HG02642 (cell line): Measurements from ENCODE around the gene TESK2.
"Not testable (repeated sequence)": the region's sequence is repeated elsewhere in the genome, so short reads cannot be mapped to it uniquely, and the experiment has no call there.

Experiments used
- ATAC-seq: cut with Tn5 transposase; IDR thresholded peaks from one replicate; pipeline ENCODE4 v1.9.1; 2021; ENCODE audit warnings: mild to moderate bottlenecking; ENCODE audit not compliant: unreplicated experiment, poor library complexity

TESK2 gene, protein sequence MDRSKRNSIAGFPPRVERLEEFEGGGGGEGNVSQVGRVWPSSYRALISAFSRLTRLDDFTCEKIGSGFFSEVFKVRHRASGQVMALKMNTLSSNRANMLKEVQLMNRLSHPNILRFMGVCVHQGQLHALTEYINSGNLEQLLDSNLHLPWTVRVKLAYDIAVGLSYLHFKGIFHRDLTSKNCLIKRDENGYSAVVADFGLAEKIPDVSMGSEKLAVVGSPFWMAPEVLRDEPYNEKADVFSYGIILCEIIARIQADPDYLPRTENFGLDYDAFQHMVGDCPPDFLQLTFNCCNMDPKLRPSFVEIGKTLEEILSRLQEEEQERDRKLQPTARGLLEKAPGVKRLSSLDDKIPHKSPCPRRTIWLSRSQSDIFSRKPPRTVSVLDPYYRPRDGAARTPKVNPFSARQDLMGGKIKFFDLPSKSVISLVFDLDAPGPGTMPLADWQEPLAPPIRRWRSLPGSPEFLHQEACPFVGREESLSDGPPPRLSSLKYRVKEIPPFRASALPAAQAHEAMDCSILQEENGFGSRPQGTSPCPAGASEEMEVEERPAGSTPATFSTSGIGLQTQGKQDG

DNA sequence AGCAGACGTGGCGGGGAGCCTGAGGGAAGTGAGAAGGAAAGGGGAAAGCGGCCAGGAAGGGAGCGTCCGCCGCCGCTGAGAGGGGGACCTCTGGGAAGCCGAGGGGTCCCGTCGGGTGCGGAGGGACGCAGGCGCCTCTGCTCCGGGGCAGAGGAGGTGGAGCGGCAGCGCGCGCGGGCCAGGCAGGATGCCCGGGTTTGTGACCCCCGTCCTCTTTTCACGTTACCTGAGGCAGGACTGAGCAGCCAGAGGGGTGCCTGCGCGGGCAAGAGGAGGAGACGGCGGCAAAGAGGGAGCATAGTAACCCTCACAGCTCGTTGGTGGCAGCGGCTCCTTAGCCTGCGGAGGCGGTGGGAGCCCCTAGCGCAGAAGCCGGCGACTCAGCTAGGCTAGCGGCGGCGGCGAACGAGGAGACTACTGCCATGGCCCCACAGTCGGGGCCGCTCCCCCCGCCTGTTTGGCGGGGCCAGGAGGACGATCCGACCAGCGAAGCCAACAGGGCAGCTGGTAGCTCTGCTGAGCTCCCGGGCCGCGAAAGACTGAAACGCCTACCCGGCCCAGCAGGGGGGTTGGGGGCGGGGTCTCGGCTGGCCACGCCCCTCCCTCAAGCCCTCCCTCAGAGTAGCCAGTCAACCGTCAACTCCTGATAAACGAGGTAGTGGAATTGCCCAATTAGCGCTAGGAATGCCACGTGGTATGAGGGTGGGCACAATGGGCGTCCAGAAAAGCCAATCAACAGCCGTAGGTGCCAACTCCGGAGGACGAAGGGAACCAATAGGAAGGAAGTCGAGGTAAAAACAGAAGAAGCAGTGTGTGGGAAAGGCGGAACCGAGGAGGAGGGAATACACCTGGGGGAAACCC is at the start of gene TESK2:
TSS of gene TESK2 (minus strand) at position 538 of the 861 bp plus-strand sequence. CDS start 33,378 bp downstream, outside the sequence.
- ATAC-seq = peak; percentile 89

DNA sequence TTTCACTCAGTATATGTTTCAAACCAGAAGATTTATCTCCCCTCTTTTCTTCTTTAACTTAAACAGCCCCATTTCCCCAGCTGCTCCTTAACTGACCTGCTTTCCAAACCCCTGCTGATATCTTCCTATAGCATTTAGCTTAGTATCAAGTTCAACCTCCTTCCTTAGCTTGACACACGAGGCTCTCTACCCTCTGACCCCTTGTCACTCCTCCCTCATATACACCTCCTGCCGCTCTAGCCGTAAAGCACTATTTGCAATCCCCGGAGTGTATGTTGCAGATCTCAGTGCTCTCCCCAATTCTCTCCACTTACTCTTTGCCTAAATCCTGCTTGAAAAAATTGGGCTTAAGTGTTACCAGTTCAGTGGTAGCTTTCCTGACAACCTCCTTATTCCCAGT is 45.9 kb upstream of the TESK2 start:
- no peak for ATAC-seq

DNA sequence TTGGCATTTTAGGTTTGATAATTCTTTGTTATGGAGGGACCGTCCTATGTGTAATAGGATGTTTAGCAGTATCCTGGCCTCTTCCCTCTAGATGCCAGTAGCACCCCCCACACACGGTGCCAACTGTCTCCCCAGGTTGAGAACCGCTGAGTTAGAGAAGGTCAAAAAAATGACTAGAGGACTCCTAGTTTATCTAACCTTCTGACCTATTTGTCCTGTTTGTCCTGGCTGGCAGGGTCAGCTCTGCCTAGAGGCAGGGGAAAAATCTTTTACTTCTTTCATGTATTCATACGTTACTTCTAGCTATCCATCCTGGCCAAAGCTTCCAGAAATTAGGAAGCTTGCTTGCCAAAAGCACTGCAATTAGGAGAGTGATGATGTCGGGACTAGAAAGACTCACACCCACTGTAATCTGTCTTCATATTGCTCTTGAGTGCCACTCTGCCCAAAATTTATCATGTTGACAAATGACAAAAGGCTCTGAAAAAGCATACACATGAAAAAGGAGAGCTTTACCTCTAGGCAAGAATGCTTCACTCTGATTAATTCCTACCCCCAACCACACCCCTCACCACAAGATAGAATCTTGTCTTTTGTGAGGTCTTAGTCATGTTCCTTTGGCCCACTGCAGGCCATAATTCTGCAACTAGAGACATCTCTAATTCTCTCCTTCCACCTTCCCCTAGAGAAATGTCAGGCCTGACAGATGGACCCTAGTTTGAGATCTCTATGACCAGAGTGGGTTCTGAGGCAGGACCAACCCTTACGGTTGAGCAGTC is 45.2 kb upstream of the TESK2 start:
- no peak for ATAC-seq

DNA sequence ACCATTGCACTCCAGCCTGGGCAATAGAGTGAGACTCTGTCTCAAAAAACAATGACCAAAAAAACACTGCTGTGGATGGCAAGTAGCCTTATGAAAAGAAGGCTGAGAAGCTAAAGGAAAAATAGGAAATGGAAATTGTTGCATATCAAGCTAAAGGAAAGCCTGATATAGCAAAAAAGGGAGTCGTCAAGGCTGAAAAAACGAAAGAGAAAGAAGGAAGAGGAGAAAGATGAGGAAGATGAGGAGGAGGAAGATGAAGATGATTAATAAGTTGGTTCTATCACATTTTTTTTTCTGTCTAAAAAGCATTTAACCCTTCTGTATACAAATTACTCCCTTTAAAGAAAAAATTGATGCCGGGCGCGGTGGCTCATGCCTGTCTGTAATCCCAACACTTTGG is 40.9 kb upstream of the TESK2 start:
- no peak for ATAC-seq

DNA sequence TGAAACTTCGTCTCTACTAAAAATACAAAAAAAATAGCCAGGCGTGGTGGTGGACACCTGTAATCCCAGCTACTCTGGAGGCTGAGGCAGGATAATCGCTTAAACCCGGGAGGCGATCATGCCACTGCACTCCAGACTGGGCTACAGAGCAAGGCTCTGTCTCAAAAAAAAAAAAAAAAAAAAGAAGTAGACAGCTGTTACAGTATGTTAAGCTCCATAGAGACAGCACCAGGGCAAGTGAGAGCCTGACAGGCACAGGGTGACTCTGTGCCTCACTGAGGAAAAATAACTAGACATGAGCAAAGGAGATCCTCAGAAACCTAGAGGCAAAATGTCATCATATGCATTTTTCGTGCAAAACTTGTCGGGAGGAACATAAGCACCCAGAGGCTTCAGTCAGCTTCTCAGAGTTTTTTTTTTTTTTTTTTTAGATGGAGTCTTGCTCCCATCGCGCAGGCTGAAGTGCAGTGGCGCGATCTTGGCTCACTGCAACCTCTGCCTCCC is 39.7 kb upstream of the TESK2 start:
- no peak for ATAC-seq

DNA sequence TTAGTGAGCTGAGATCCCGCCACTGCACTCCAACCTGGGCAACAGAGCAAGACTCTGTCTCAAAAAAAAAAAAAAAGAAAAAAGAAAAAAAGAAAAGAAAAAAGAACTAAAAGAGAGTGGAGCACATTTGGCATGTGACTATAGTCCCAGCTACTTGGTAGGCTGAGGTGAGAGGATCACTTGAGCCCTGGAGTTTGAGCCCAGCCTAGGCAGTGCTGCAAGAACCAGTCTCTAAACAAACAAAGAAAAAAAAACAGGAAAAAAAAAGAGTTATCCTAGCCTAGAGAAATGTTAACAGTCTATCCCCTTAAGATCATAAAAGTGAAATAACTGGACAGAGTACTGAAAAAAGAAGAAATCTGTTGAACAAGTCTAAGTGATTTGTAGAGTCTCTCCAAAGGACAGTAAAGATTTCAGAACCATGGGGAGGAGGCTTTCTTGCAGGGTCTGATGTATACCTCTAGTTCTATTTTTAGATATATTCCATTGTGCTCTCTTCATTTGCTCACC is 35.2 kb upstream of the TESK2 start:
- ATAC-seq = no peak

DNA sequence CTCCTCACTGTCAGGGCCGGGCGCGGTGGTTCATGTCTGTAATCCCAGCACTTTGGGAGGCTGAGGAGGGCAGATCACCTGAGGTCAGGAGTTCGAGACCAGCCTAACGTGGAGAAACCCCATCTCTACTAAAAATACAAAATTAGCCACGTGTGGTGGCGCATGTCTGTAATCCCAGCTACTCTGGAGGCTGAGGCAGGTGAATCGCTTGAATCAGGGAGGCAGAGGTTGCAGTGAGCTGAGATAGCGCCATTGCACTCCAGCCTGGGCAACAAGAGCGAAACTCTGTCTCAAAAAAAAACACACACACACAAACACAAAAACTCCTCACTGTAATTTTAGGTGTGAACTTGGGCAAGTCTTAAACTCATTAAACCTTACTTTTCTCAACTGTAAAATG is 33.0 kb upstream of the TESK2 start:
- not testable (repeated sequence) for ATAC-seq

DNA sequence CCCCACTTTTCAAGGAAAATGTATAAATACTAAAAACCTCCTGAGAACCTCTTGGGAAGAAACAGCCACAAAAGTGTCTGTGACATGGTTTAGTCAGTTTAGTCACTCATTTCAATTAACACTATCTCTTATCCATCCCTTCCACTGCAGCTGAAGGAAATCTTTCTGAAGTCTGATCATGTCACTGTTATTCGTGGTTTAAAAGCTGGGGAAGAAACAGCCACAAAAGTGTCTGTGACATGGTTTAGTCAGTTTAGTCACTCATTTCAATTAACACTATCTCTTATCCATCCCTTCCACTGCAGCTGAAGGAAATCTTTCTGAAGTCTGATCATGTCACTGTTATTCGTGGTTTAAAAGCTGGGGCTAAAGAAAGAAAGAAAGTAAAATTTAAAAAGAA is 32.6 kb upstream of the TESK2 start:
- not testable (repeated sequence) for ATAC-seq

DNA sequence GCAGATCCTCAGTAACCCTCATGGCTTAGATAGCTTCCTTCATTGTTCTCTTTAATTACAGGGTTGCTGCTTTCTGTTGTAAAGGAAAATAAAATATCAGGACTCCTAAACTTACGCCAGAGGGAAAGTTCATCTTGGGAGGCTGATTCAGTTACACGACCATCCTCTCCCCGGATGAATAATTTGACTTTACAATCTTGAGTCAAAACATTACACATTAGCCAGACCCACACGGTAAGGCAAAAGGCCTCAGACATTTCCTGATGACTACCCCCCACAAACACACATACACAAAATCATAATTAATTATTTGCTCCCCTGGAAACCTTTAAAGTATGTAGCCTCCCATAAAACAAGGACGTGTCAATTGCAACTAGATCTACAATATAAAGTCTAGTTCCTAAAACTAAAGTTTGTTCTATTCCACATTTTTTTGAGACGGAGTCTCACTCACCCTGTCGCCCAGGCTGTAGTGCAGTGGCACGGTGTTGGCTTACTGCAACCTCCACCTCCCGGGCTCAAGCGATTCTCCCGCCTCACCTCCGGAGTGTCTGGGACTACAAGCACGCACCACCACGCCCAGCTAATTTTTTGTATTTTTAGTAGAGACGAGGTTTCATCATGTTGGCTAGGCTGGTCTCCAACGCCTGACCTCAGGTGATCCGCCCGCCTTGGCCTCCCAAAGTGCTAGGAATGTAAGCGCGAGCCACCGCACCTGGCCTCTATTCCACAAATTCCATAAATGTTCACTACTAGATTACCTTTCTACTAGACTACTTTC is 31.6 kb upstream of the TESK2 start:
- ATAC-seq = no peak

DNA sequence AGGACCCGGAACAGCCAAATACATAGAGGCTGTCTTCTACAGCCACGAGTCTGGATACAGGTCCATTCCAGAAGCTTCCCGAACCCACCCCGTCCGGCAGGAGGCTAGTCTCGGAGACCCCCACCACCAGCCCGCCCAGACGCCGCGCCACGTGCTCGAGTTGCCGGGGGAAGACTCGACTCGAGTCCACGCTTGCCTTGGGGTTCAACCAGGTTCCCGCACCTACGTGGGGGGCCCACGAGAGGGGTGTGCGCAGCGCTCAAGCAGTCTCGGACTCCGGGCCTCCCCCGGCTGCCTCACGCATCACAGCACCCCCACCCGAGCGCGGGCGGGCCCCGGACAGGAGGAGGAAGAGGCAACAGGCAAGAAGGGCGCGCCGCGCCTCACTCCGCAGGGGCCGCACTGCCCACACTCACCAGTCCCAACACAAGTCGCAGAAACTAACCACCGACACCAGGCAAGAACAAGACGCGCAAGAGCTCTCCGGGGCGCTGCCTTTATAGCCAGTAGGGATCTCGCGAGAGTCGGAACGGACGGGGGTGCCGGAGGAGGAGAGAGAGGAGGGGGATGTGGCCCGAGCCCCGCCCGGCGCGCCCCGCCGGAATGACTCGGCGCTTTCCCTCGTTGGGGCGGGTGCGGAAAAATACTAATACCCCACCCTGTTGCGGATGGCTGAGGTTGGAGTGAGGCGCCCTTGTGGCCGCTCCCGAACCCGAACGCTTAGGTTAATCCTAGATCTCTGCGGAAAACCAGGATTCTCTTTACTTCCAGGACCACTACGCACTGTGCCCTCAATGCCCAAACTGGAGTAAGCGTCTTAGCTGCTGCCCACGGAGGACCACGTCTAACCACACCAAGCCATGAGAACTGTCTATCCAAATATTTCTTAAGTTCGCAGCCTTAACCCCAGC is 30.7 kb upstream of the TESK2 start, which contains the start of gene PRDX1:
TSS of gene PRDX1 (minus strand) at position 472 of the 911 bp plus-strand sequence. CDS start 2,841 bp downstream, outside the sequence.
- peak; percentile 87 for ATAC-seq

DNA sequence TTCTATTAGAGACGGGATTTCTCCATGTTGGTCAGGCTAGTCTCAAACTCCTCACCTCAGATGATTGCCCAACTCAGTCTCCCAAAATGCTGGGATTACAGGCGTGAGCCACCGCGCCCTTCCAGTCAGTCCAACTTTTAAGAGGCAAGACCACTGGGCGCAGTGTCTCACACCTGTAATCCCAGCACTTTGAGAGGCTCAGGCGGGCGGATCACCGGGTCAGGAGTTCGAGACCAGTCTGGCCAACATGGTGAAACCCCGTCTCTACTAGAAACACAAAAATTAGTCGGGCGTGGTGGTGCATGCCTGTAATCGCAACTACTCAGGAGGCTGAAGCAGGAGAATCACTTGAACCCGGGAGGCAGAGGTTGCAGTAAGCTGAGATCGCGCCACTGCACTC is 28.8 kb upstream of the TESK2 start:
- not testable (repeated sequence) for ATAC-seq

DNA sequence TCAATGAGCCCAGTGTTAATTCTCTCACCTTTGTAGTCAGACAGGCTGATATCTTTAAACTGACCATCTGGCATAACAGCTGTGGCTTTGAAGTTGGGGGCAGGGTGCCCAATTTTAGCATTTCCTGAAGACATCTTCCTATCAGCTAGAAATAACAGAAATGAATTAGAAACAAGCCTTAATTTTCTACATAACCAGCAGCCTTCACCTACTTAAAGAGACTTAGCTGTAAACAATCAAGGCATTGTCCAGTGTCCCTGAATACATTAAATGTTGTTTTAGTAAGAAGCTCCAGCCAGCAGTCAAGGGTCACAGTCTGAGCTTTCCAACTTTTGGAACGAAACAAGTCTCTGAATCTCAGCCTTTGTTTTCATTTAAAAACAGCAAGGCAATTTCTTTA is 27.9 kb upstream of the TESK2 start:
- ATAC-seq = no peak

DNA sequence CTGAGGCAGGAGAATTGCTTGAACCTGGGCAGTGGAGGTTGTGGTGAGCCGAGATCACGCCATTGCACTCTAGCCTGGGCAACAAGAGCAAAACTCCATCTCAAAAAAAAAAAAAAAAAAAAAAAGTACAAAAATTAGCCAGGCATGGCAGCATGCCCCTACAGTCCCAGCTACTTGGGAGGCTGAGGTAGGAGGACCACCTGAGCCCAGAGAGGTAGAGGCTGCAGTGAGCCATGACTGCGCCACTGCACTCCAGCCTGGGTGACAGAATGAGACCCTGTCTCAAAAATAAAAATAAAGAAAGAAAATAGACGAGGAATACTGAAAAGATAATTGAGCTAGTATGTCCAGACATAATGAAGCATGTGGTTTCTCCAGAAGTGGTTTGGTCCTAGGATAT is 27.4 kb upstream of the TESK2 start:
- not testable (repeated sequence) for ATAC-seq

DNA sequence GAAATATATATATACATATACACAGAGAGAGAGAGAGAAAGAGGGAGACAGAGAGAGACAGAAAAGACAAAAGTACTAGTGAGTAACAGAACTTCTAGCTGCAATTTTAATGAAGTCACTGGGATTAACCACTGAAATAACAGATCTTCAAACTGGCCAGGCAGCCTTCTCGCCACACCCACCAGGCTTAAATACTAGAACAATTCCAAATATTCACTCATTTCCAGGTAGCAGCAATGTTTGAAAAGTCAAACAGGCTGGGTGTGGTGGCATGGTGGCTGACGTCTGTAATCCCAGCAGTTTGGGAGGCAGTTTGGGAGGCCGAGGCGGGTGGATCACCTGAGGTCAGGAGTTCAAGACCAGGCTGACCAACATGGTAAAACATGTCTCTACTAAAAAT is 25.5 kb upstream of the TESK2 start:
- ATAC-seq = no peak

DNA sequence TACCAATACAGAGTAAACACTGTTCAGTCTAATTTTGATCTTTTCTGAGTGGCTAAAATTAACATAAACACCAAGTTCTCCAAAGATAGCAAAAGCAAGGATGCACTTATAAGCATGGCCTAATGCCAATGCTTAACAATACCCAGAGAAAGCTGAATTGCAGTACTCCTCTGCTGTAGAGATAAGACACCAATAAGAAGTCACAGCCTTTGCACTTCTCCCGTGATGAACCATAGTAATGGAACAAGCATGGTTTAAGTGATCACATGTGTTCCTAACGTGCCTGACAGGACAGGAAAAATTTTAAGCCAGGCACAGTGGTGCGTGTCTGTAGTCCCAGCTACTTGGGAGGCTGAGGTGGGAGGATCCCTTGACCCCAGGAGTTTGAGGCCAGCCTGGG is 25.1 kb upstream of the TESK2 start:
- ATAC-seq = no peak

DNA sequence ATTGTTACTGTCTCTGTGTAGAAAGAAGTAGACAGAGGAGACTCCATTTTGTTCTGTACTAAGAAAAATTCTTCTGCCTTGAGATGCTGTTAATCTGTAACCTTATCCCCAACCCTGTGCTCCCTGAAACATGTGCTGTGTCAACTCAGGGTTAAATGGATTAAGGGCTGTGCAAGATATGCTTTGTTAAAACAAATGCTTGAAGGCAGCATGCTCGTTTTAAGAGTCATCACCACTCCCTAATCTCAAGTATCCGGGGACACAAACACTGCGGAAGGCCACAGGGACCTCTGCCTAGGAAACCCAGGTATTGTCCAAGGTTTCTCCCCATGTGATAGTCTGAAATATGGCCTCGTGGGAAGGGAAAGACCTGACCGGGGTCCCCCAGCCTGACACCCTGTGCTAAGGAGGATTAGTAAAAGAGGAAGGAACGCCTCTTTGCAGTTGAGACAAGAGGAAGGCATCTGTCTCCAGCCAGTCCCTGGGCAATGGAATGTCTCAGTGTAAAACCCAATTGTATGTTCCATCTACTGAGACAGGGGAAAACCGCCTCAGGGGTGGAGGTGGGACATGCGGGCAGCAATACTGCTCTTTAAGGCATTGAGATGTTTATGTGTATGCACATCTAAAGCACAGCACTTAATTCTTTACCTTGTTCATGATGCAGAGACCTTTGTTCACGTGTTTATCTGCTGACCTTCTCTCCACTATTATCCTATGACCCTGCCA is 22.7 kb upstream of the TESK2 start:
- not testable (repeated sequence) for ATAC-seq

DNA sequence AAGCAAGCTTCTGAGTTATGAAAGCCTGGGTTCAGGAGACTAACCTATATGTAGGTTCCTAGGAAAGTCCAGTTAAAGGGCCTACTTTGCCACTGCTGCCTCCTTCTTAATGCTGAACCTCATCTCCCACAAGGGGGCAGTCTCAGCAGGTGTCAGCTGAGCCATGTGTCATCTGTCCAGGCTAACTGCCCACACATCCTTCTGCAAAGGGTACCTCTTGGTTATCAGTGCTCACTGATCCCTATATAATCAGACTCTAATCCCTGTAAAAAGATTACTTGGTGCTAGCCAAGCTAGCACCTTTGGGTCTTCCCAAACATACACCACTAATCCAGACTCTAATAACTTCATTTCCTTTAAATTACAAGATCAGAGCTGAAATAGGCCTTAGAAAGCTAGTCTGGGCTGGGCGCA is 21.7 kb upstream of the TESK2 start:
- ATAC-seq = no peak
